ENCODE data around the gene ELK1.
A peak's percentile ranks its signal among the peaks of the same experiment; 100 is the strongest.

The ELK1 gene

DNA sequence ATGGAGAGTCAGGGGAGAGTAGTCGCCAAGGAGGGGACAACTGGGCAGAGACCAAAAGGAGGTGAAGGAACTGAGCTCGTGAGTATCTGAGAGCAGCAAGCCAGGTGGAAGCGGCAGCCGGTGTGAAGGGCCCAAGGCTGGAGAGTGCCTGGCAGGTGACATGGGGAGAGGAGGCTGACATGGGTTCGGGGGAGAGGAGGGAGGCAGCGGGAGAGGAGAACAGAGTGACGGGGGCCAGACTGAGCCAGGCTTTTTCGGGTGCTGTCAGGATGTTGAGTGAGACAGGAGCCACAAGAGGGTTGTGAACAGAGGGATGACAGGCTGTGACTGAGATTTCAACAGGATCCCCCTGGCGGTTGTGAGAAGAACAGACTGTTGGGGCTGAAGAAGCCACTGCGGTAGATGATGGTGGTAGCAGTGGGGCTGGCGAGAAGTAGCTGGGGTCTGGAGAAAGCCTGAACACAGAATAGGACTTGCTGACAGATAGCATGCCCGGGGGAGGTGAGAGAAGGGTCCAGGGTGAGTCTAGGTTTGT is 5.7 kb downstream of the ELK1 start:
- DNase-seq: no peak

DNA sequence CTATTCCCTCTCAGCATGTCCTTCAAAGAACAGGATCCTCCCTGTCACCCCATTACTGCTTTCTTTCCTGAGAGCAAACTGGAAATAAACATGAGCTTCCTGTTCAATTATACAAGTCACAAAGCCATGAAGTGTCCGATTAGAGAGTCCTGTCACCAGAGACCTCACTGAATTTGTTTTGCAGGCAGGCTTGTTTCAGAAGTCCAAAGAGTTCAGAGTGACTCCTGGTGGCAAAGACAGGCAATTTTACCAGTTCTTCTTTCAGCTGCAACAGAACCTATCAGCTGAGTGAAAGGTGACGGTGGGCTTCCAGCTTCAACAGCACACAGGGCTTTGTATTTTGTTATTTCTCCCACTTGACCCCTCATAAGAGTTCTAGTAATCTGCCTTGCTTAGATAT is 6.4 kb downstream of the ELK1 start:
- no peak for DNase-seq

DNA sequence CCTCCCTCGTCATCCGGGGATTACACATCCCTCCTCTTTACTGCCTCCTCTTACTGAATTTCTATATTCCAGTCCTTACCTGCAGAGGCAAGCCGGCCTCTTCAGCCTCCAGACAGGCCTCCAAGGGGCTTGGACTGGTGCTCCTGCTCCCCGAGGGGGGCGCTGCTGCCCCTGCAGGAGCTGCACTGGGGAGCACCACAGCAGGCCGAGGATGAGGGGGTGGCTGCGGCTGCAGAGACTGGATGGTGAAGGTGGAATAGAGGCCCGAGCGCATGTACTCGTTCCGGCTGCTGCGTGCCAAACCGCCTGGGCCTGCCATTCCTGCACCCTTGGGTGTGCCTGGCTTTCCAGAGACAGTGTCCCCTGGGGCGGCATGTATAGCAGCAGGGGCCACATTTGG is 11.5 kb downstream of the ELK1 start:
- no peak for DNase-seq

DNA sequence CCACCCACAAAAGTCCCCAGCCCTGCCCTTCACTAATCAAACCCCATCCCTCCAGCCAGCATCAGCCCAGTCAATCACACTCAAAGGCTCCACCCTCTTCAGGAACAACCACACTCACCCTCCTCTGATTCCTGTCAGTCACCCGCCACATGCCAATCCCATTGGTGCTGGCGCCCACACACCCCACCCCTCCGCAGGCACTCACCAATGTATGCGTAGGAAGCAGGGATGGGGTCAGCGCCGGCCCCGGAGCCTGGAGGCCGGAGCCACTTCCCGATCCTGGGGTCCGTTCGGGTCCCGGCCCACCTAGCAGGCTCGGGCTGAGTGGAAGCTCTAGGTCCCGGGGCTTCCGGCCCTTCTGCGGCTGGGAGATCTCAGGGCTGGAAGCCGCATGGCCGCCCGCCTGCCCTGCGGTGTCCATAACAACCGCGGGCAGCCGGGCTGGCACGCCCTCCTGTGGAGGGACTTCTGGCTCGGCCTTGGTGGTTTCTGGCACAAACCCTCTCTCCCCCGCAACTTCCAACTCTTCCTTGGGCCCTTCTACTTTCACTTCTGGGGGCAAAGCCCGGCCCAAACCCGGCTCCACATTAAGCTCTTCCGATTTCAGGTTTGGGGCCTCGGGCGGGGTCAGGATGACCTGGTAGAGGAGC is 12.7 kb downstream of the ELK1 start:
- peak; percentile 55 for DNase-seq

DNA sequence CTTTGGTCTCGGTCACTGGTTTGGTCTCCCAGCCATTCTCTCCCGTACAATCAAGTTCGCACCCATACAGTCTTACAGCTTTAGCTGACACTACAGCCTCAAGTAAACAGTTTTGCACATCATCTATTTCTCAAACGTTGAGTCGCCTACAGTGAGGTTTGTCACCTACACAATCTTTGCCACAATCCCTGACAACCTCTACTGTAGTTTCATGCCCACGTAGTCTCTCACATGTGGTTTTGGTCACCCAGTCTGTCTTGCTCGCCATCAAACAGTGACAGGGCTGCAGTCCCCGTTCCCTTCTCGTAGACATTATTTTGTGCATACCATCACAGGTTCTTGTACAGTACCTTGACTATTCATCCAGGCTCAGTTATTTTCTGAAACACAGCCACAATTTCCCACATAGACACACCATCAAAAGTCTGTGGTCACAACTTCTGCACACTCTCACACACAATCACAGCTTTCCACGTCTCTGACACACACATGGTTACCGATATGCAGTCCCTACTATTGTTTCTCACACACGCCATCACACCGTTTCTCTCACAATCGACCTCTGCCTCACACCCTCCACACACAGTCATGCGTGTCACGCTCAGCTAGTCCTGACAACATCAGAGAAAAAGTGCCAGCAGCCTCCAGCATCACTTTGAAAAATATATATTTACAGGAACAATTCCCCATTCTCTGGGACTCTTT is 15.3 kb downstream of the ELK1 start:
- no peak for DNase-seq

GRCh38 chrX:47633689-47634590 is 16.4 kb downstream of the ELK1 start:
- DNase-seq: no peak

DNA sequence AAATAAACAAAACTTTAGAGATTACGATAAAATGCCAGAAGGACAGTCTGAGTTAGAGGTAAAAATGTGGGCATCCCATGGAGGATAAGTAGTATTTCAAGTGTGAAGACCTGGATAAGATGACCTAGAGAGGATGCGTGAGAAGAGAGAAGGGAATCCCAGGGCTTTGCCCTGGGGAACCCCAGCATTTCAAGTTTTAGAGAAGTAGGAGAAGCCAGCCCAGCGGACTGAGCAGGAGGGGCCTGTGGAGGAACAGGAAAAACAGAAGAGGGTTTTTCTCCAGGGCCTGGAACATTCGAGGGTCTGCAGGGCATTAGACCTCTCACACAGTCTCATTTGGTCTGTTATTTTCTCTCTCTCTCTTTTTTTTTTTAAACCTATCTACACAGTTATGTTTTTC is 17.7 kb downstream of the ELK1 start:
- no peak for DNase-seq

DNA sequence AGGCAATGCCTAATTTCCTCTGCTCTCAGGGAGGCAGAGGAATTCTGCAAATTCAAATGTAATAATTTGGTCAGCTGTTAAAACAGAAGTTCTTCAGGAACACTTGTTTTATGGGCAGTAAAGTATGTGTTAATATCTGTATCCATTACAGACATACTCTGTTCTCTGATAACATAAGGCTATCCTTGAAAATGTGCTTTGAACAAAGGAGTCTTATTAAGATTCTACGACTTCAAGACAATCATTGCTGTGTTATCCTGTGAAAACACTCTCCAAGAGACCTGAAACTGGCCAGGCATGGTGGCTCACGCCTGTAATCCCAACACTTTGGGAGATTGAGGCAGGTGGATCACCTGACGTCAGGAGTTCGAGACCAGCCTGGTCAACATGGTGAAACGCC is 18.7 kb downstream of the ELK1 start:
- no peak for DNase-seq

DNA sequence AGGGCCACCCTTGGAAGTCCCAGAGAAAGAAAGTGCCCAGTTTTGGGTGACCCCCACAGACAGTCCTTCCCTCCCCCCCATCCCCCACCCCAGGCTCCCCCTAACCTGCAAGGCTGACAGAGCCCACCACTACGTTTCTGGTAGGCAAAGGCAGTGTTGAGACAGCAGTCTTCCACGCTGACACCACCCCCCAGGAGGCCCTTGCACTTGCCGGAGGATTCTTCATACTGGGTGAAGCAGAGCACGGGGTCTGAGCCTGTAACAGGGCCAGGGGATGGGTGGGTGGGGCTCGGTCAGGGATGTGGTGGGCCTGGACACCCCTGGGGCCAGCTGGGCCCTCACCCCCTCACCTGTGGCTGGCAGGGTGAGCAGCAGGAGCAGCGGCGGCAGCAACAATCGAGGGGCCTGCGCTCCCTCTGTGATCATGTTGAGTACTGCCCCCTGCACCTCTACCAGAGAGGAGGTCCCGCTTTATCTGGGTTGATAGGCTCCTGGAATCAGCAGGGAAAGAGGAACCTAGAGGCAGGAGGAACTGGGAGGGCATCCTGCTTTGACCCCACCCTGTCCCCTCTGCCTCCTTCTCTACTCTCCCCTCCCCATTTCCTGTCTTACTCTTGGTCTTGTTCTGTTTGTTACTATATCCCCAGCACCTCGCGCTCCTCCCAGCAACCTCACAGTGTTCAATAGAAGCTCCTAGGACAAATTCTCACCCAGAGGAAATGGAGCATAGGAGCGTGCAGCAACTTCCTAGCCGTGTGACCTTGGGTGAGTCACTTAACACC is 20.8 kb downstream of the ELK1 start, which contains the start of gene CFP:
TSS of gene CFP (minus strand) at position 512 of the 782 bp plus-strand sequence. CDS start at position 426, 86 bp downstream.
- DNase-seq: no peak

DNA sequence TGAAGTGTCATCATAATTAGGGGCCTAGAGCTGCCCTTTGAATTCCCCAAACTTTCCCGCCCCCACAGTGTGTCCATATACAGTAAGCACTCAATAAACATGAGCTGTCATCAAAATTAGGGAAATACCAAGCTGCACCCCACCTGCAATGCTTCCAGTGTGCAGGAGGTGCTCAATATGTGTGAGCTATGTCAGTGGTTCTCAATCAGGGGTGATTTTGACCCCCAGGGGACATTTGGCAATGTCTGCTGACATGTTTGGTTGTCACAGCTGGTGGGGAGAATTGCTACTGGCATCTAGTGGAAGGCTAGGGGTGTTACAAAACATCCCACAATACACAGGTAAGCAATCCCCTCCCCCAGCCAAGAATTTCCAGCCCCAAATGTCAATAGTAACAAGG is 21.4 kb downstream of the ELK1 start:
- no peak for DNase-seq

GRCh38 chrX:47625365-47625764 is 25.0 kb downstream of the ELK1 start:
- no peak for DNase-seq

DNA sequence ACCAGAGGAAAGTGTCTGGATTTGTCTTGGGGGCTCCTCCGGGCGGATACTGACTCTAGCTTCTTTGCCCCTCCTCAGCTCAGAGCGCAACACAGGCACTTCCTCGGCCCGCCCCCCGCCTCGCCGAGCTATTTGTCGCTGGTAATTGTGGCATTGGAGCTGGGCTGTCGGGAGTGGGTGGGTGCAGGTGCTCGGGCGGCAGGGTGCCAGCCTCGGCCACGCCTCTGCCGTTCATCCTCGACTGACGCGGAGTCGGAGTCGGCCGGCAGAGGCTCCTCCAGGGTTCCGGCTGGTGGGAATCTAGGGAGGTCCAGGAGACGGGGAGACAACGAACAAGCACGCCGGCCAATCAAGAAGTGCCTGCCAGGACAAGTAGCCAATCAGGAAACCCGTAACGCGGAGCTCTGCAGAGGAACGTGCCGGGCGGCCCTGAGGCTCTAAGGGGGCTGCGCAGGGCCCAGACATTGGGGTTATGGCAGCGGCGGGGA is 26.8 kb downstream of the ELK1 start:
- DNase-seq: peak; percentile 49

DNA sequence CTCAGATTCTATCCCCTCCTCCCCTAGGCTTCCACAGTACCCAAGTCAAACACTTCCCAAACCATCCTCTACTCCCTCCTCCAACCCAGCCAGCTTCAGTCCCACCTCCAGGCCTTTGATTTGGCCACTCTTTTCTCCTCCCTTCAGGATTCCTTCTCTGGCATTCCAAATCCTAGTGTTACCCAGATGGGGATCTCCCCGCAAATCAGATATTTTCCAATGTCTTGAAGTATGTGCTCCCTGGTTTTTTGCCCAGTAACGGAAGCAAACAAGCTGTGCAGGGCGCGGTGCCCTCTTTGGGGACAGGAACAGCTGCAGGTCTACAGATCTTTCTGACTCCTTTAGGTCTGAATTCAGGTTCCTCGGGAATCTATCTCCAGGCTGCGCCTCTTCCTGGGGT is 28.5 kb downstream of the ELK1 start:
- no peak for DNase-seq

DNA sequence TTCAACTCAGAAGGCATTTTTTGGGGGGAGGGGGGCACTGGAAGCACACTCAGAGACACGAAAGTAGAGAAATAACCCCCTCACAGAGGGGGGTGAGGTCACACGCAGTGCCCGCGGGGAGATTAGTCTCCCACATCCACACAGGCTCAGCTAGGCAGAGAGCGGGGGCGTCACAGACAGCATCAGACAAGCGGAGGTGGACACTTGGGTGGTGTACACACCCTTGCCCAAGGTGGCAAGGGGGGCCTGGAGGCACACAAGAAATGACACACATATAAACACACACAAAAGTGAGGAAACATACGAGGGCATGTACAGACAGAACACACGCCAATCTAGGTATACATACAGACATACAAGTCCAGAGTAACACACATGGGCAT is 30.1 kb downstream of the ELK1 start:
- no peak for DNase-seq

DNA sequence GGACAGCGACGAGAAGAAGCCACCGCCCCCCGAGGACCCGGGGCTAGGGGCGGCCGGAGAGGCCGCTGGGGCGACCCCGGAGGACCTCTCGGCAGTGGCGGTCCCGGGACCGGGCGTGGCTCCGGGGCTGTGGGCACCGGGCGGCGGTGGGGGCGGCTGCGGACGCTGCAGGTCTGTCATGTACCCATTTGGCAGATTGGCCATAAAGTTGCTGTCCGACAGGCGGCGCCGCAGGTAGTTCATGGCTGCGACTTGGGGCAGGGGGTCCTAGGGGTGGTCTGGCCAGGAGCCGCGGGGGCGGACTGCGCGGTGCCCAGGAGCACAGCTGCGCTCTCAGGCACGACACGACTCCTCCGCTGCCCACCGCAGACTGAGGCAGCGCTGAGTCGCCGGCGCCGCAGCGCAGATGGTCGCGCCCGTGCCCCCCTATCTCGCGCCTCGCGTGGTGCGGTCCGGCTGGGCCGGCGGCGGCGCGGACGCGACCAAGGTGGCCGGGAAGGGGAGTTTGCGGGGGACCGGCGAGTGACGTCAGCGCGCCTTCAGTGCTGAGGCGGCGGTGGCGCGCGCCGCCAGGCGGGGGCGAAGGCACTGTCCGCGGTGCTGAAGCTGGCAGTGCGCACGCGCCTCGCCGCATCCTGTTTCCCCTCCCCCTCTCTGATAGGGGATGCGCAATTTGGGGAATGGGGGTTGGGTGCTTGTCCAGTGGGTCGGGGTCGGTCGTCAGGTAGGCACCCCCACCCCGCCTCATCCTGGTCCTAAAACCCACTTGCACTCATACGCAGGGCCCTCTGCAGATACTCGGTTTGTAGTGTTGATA is 30.7 kb downstream of the ELK1 start, which contains the start of gene SYN1:
TSS of gene SYN1 (minus strand) at position 372 of the 817 bp plus-strand sequence. CDS start at position 243, 129 bp downstream.
- peak; percentile 16 for DNase-seq

GRCh38 chrX:47618923-47619485 is 31.4 kb downstream of the ELK1 start:
- DNase-seq: no peak

DNA sequence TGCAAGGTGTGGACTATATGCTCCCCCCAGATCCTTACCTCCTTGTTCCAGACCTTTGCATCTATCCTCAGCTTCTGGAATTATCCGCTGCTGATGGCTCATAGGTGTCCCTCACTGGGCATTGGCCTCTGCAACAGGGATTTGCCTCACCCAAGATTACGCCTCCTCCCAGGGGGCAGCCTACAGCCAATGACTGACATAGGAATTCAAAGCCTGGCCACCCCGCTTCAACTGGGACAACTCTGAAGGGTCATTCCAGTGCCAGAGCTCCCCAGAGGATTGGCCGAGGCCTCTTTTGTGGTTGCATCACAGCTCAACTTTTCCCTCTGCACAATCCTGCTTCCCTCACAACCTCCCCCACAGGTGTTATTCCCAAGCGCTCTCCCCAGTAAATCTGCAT is 35.7 kb downstream of the ELK1 start:
- no peak for DNase-seq

GRCh38 chrX:47613082-47613481 is 37.3 kb downstream of the ELK1 start:
- no peak for DNase-seq

- DNase-seq: peak; percentile 11
Measured at GRCh38 chrX:47612418-47612817, 37.9 kb downstream of the ELK1 start.

DNA sequence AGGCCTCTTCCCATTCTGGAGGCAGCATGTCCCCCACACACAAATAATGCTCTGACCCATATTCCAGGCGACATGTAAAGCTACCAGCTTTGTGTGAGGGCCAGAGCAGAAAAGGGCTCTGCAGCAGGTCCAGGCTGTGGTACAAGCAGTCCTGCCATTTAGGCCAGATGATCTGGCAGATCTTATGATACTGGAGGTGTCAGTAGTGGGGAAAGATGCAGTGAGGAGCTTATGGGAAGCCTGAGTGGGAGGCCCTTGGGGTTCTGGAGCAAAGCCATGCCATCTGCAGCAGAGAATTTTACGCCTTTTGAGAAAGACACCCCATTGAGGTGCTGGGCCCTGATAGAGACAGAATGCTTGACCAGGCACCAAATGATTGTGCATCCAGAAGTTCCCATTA is 38.4 kb downstream of the ELK1 start:
- DNase-seq: no peak

DNA sequence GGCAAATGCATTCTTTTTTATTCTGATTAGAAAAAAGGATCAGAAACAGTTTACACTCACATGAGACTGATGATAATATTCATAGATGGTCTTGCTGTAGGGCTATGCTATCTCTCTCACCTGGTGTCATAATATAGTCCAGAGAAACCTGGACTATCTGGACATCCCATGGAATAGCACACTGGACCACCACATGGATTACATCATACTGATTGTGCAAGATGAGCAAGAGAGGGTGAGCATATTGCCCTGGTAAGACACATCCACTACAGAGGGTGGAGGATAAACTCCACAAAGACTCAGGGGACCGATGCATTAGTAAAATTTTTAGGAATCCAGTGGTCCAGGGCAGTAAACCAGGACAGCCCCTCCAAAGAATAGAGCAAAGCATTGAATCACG is 38.9 kb downstream of the ELK1 start:
- DNase-seq: no peak

Data from NCI-H2029 treated with DMSO at 0.1 percent for 48 hours (cell line).